ENCODE measurements around the gene SP6. TPM values are rescaled to one million over a fixed set of nuclear protein-coding genes. Genes with fewer than 3 reads are reported as not detected.

SP6 gene
- total RNA-seq, 1 donor from 2014 or later, result not detected

DNA sequence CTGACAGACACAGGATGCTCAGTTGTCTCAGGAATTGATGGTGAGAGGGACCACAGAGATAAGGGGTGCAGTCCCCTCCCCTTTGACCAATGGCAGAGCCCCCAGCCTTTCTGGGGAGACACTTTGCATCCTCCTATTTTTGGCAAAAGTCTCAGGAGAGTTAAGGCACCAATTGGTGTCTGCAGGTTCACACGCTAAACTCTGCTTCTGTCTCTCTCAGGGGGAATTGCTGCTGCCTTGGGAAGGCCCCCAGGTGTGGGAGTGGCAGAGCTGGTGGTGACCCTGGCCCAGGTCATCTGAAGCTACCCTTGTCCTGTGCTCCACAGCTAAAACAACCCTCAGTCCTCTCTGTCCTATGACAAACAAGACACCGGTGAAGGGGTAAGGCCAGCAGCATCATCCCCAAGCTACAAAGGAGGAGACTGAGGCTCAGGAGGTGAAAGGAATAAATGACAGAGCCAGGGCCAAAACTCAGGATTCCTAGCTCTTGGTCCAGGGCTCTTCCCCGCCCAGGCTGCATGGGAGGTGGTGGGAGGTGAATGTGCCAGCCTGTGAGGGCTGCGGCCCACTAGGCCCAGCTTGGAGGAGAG is 49.7 kb downstream of the SP6 start:
- DNase-seq (ENCODE audit: low spot score in 2 of 2) (no peak), FAIRE-seq (no peak)

DNA sequence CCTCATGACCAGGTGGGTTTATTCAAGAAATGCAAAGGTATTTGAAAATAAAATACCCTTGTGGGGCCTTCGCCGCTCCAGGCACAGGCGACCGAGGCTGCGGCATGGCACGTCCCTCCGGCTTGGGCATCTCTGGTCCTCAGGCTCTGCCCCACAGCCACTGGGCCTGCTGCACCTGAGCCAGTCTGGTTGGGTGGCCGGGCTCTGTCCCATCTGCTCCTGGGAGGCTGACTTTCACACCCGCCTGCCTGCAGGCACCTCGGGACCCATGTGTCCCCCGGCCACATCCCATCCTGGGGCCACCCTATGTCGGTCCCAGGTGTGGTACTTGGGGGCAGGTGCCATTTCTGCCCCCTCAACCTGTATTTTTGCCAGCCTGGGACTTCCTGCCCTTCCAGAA is 50.3 kb downstream of the SP6 start:
- FAIRE-seq (no peak), DNase-seq (ENCODE audit: low spot score in 2 of 2) (no peak)

DNA sequence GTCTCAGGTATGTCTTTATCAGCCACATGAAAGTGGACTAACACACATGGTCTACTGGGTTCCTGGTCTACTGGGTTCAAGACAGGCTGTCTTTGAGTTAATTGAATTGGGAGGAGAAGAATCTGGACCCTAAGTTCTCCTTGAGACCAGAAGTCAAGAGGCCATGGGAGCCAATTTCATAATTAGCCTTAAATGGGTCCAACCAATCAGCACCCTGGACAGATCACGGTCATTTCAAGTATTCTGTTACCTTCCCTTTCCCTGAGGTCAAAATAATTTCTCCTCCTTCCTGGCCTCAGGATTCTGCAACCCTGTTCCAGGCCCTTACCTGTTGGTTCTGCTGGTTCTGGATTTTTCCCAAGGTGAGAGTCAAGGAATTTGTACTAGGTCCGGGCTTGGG is 53.2 kb downstream of the SP6 start:
- DNase-seq (ENCODE audit: low spot score in 2 of 2) (no peak), FAIRE-seq (no peak)

Other genes with a start within 250 kb of the SP6 start
- 140 TPM for gene KPNB1, start 201.2 kb downstream of the SP6 start, total RNA-seq
- gene TBKBP1, start 157.0 kb downstream of the SP6 start, total RNA-seq, result 13.9 TPM
- 0.82 TPM for gene TBX21, start 117.9 kb downstream of the SP6 start, total RNA-seq
- gene OSBPL7, start 29.4 kb downstream of the SP6 start, total RNA-seq, result 7.3 TPM
- gene MRPL10, start 19.6 kb downstream of the SP6 start, total RNA-seq, result 6.9 TPM
- not detected for gene LRRC46, start 19.5 kb downstream of the SP6 start, total RNA-seq
- gene SCRN2, start 9.9 kb downstream of the SP6 start, total RNA-seq, result 24.1 TPM
- 0.82 TPM for gene SP2, start 45.1 kb upstream of the SP6 start, total RNA-seq
- gene PNPO, start 90.4 kb upstream of the SP6 start, total RNA-seq, result 7.3 TPM
- not detected for gene PRR15L, start 106.7 kb upstream of the SP6 start, total RNA-seq
- 53.8 TPM for gene CDK5RAP3, start 120.0 kb upstream of the SP6 start, total RNA-seq
- 3.3 TPM for gene COPZ2, start 186.6 kb upstream of the SP6 start, total RNA-seq
- gene NFE2L1, start 197.2 kb upstream of the SP6 start, total RNA-seq, result 22.4 TPM

Data from frontal cortex (tissue), 4 donors.